ENCODE data around the gene MYO3B. TPM values are rescaled to one million over a fixed set of nuclear protein-coding genes. Genes with fewer than 3 reads are reported as not detected.

MYO3B gene
- total RNA-seq, 4 donors from 2014 or later: 0.09 to 9.1 TPM; not detected in 2

- Histone ChIP-seq H3K27me3 (no peaks in the 10 kb centered on the region), H3K4me3 (no peak overlapping the region), H3K27ac (no peak overlapping the region), H3K36me3 (no peaks in the 10 kb centered on the region), H3K4me1 (no peaks in the 10 kb centered on the region), H3K9me3 (no peaks in the 10 kb centered on the region)
- no peak for DNase-seq
- intact Hi-C loops (cut with DNase I; ENCODE audit: low total_unique reads): no loop called here
- no peak for TF ChIP-seq POLR2A (IDR thresholded peaks at IDR 0.05)
- no peak for TF ChIP-seq CTCF (IDR thresholded peaks at IDR 0.05)
Measured at GRCh38 chr2:170380267-170380666, 202.3 kb downstream of the MYO3B start.

- Histone ChIP-seq H3K4me3 (no peak overlapping the region), H3K27ac (no peak overlapping the region), H3K4me1 (no peaks in the 10 kb centered on the region), H3K27me3 (peaks cover 0 to 4% of the 10 kb centered on the region in 2 donors), H3K36me3 (no peaks in the 10 kb centered on the region), H3K9me3 (no peaks in the 10 kb centered on the region)
- intact Hi-C loops (cut with DNase I; ENCODE audit: low total_unique reads): no loop called here
- no peak for TF ChIP-seq POLR2A (IDR thresholded peaks at IDR 0.05)
- TF ChIP-seq CTCF (IDR thresholded peaks at IDR 0.05): no peak
- DNase-seq: no peak
Measured at GRCh38 chr2:170381678-170382077, 203.7 kb downstream of the MYO3B start.

- Histone ChIP-seq H3K4me1 (no peaks in the 10 kb centered on the region), H3K9me3 (no peaks in the 10 kb centered on the region), H3K27me3 (peaks cover 0 to 4% of the 10 kb centered on the region in 2 donors), H3K4me3 (no peak overlapping the region), H3K27ac (no peak overlapping the region), H3K36me3 (no peaks in the 10 kb centered on the region)
- intact Hi-C loops (cut with DNase I; ENCODE audit: low total_unique reads): no loop called here
- DNase-seq: no peak
- TF ChIP-seq CTCF (IDR thresholded peaks at IDR 0.05) (no peak), POLR2A (IDR thresholded peaks at IDR 0.05) (no peak)
Measured at GRCh38 chr2:170386554-170386953, 208.6 kb downstream of the MYO3B start.

GRCh38 chr2:170391018-170391417, 213.1 kb downstream of the MYO3B start:
- Histone ChIP-seq H3K9me3 (no peaks in the 10 kb centered on the region), H3K4me3 (no peak overlapping the region), H3K4me1 (no peaks in the 10 kb centered on the region), H3K27ac (no peak overlapping the region), H3K27me3 (no peaks in the 10 kb centered on the region), H3K36me3 (no peaks in the 10 kb centered on the region)
- no peak for TF ChIP-seq CTCF (IDR thresholded peaks at IDR 0.05)
- TF ChIP-seq POLR2A (IDR thresholded peaks at IDR 0.05): no peak
- DNase-seq: no peak
- intact Hi-C loops (cut with DNase I; ENCODE audit: low total_unique reads): no loop called here

GRCh38 chr2:170391697-170392096, 213.8 kb downstream of the MYO3B start:
- TF ChIP-seq POLR2A (IDR thresholded peaks at IDR 0.05) (no peak), CTCF (IDR thresholded peaks at IDR 0.05) (no peak)
- intact Hi-C loops (cut with DNase I; ENCODE audit: low total_unique reads): no loop called here
- no peaks in the 10 kb centered on the region for H3K4me1 ChIP-seq

More at GRCh38 chr2:170391697-170392096, 213.8 kb downstream of the MYO3B start:
- Histone ChIP-seq H3K27ac (no peak overlapping the region), H3K4me3 (no peak overlapping the region), H3K9me3 (no peaks in the 10 kb centered on the region), H3K27me3 (no peaks in the 10 kb centered on the region), H3K36me3 (no peaks in the 10 kb centered on the region)
- no peak for DNase-seq

Measured in uterus (tissue), 4 donors.